Ishikawa (cell line): Measurements from ENCODE around the gene FSD2.

Source experiments
- CEBPB ChIP-seq: IDR thresholded peaks from 2 replicates; pipeline ENCODE4 v1.6.1; 2012
- EP300 ChIP-seq: IDR thresholded peaks from 2 replicates; pipeline ENCODE4 v1.6.1; 2012; ENCODE audit warnings: borderline replicate concordance
- FOXM1 ChIP-seq: IDR thresholded peaks from 2 replicates; pipeline ENCODE4 v1.6.1; 2012; ENCODE audit warnings: low read depth, borderline replicate concordance
- NFIC ChIP-seq: IDR thresholded peaks from 2 replicates; pipeline ENCODE4 v1.6.1; 2012
- RAD21 ChIP-seq: IDR thresholded peaks from 2 replicates; pipeline ENCODE4 v1.6.1; 2012; ENCODE audit warnings: low read depth
- TAF1 ChIP-seq: IDR thresholded peaks from 2 replicates; pipeline ENCODE4 v1.6.1; 2012; ENCODE audit warnings: low read depth, mild to moderate bottlenecking
- TCF12 ChIP-seq: IDR thresholded peaks from 2 replicates; pipeline ENCODE4 v1.6.1; 2012; ENCODE audit warnings: low read depth
- TEAD4 ChIP-seq: IDR thresholded peaks from 2 replicates; pipeline ENCODE4 v1.6.1; 2012
- YY1 ChIP-seq: IDR thresholded peaks from 2 replicates; pipeline ENCODE4 v1.6.1; 2012; ENCODE audit warnings: low read depth
- TF ChIP-seq, protein P1 (sequence below): IDR thresholded peaks from 2 replicates; pipeline ENCODE4 v1.6.1; 2012; ENCODE audit warnings: low read depth, mild to moderate bottlenecking

DNA sequence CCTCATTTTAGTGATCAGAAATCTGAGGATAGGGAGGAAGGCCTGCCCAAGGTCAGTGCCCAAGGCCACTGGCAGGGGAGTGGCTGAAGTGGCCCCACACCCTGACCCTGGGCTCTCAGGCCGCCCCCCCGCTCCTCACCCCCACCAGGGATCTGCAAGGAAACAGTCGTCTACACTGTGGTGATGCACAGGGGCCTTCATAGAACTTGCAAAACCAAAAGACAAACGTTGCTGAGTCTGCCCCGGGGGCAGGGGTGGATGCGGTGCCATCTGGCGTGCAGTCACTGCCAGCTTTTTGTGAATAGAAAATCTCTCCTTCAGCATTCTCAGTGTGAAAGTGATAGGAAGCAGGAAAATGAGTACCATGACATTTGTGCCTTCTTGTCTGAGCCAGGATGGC, 44.9 kb upstream of the FSD2 start:
- no peak for TF ChIP-seq CEBPB
- TF ChIP-seq TCF12 = no peak
- TF ChIP-seq EP300 = no peak
- no peak for TF ChIP-seq YY1
- TF ChIP-seq TEAD4 = no peak
- no peak for TF ChIP-seq RAD21
- TF ChIP-seq FOXM1 = no peak
- no peak for TF ChIP-seq NFIC
- TF ChIP-seq, protein P1, sequence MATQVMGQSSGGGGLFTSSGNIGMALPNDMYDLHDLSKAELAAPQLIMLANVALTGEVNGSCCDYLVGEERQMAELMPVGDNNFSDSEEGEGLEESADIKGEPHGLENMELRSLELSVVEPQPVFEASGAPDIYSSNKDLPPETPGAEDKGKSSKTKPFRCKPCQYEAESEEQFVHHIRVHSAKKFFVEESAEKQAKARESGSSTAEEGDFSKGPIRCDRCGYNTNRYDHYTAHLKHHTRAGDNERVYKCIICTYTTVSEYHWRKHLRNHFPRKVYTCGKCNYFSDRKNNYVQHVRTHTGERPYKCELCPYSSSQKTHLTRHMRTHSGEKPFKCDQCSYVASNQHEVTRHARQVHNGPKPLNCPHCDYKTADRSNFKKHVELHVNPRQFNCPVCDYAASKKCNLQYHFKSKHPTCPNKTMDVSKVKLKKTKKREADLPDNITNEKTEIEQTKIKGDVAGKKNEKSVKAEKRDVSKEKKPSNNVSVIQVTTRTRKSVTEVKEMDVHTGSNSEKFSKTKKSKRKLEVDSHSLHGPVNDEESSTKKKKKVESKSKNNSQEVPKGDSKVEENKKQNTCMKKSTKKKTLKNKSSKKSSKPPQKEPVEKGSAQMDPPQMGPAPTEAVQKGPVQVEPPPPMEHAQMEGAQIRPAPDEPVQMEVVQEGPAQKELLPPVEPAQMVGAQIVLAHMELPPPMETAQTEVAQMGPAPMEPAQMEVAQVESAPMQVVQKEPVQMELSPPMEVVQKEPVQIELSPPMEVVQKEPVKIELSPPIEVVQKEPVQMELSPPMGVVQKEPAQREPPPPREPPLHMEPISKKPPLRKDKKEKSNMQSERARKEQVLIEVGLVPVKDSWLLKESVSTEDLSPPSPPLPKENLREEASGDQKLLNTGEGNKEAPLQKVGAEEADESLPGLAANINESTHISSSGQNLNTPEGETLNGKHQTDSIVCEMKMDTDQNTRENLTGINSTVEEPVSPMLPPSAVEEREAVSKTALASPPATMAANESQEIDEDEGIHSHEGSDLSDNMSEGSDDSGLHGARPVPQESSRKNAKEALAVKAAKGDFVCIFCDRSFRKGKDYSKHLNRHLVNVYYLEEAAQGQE = no peak
- TF ChIP-seq TAF1 = no peak
